COR-L47 (cell line): ENCODE results near the gene DPM2.

Source experiments
- DNase-seq: peaks from one replicate; lab custom pipeline; 2025; lab: John Stamatoyannopoulos, UW

Gene DPM2

DNA sequence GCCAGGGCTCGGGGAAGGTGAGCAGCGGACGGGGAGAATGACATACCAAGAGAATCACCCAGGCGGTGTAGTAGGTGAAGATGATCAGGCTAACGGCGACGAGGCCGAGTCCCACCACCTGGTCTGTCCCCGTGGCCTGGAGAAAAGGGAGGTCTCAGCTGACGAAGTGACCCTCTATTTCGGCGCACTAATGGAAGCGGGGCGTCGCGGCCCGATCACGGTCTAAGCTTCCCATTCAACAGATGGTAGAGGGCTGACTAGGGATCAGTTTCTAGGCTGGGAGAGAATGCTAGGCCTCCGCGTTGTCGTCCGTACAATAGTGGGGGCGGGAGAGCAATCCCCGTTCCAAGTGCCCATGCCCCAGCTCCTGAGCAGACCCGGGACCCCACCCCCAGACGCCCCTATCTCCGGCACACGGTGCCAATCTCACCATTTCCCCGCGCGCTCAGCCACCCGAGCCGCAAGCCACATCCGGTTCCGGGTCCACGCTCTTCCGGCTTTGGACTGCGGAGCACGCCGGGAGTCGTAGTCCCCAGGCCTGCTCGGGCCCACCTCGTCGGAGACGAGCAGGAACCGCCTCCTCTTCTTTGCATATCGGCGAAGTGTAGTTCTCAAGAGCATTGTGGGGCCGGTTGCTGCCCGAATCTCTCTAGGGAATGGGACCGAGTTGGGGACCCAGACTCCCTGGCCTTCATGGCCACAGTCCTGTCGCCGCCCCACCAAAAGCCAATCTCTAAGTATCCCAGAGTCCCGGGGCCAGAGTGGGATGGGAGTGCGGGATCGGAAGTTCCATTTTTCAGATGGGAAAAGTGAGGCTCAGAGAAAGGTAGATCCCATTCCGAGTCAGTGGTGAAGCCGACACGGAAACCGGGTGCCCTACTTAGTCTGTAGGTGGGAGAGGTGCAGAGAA is at the start of gene DPM2:
Gene DPM2 (minus strand): TSS at position 467 of the 910 bp plus-strand sequence. CDS start 34 bp downstream, at position 433.
- peak; percentile 53 for DNase-seq

DNA sequence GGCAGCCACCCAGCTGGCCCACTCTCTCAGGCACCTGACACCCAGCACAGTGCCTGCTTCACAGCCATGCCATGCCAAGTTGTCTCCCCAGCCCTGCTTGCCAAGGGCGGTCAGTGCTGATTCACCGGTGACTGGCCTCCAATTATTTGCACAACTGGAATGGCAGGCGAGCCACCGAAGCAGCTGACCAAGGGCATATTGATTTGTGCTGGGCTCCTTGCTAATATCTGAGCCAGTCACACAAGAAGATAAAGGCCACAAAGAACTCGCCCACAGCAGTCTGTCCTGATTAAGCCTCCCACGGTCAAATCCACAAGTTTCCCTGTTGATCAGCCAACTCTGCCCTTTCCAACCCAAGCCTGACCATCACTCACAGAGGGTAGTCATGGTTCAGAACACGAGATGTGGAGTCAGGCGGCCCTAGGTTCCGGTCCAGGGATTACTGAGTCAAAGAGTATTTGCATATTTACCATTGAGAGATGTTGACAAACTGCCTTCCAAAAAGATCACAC is 49.5 kb upstream of the DPM2 start:
- no peak for DNase-seq

DNA sequence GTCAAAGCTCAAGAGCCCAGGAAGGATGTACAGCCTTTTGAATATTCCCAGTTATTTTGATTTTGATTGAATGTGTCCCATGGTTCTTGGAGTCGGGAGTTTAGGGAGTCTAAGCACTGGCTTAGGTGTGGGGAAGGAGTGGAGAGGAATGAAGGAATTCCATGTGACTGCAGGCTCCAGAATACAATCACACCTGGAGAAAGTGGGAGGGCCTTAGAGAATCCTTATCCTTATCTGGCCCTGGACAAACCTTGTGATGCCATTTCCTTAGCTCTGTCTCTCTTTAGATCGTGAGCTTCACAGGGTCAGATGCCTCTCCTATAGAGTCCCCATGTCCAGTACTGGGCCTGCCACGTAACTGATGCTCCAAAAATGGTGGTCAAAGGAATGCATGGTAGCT is 47.4 kb upstream of the DPM2 start:
- DNase-seq = no peak

GRCh38 chr9:127983847-127984289 is 46.2 kb upstream of the DPM2 start:
- no peak for DNase-seq

DNA sequence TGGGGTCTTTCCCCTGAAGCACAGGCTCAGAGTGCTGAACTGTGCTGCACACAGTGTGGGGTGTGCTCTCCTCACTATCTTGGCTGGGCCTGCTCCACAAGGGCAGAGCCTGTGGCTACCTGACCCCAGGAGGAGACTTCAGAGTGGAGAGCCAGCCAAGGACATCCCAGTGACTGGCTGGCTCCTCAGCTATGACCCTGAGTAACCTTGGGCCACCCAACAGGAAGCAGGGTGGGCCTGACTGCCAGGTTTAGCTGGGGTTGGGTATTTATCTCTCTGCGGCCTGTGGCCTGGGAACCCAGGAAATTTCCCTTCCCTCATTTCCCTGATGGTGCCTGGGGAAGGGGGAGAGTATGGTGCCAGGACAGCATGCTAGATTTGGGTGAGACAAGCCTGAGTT is 45.3 kb upstream of the DPM2 start:
- DNase-seq = no peak

GRCh38 chr9:127981559-127982121 is 44.0 kb upstream of the DPM2 start:
- DNase-seq = no peak

DNA sequence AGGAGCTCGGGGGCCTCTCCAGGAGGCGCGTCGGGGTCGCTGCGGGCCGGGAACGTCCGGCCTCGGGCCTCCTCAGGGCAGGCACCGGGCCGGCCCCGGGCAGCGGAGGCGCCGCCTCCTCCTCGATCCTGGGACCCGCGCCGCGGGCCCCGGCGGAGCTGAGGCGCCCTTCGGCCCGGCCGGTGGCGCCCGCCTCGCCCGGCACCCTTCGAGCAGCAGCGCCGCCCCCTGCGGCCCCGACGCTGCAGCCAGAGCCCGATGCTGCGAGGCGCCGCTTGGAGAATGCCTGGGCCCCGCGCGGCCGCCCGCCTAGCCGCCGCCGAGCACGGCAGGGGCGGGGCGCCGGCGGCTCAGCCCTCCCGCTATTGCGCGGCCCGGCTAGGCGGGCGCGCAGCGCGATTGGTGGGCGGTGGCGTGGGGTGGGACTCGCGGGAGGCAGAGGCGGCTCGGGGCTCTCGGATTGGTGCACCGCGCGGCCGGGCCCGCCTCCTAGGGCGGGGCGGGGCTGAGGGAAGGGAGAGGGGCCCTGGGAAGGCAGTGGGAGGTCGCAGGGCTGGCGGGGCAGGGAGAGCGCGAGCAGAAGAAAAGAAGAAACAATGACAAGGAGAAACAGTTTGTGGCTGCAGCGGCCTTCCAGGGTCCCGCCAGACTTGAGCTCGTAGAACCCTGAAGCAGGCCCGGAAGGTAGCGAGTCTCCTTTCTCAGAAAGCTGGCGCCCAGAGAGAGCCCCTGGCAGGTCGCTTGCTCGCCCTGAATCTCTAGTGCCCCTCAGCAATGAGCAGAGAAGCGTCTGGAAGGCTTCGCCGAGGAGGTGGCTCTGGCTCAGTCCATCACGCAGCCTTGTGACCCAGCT is 43.3 kb upstream of the DPM2 start, which contains the start of gene EEIG1:
Gene EEIG1 (minus strand): TSS at position 284 of the 853 bp plus-strand sequence. CDS start 852 bp downstream, outside the sequence.
- peak; percentile 89 for DNase-seq

- DNase-seq = no peak
Measured at GRCh38 chr9:127980060-127980705, 42.5 kb upstream of the DPM2 start.

- DNase-seq = peak; percentile 38
Measured at GRCh38 chr9:127979333-127980059, 41.8 kb upstream of the DPM2 start.

DNA sequence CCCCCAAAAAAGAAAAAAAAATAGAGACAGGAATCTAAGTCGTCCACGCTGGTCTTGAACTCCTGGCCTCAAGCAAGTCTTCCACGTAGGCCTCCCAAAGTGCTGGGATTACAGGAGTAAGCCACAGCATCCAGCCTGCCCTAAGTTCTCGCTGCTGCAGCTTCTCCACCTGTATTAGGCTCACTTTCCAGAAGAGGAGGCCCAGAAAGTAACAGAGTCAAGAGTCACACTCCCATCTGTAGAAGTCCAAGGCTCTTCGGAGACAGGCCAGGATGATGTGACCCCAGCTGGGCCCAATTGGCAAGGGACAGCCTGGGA is 41.3 kb upstream of the DPM2 start:
- DNase-seq = no peak

DNA sequence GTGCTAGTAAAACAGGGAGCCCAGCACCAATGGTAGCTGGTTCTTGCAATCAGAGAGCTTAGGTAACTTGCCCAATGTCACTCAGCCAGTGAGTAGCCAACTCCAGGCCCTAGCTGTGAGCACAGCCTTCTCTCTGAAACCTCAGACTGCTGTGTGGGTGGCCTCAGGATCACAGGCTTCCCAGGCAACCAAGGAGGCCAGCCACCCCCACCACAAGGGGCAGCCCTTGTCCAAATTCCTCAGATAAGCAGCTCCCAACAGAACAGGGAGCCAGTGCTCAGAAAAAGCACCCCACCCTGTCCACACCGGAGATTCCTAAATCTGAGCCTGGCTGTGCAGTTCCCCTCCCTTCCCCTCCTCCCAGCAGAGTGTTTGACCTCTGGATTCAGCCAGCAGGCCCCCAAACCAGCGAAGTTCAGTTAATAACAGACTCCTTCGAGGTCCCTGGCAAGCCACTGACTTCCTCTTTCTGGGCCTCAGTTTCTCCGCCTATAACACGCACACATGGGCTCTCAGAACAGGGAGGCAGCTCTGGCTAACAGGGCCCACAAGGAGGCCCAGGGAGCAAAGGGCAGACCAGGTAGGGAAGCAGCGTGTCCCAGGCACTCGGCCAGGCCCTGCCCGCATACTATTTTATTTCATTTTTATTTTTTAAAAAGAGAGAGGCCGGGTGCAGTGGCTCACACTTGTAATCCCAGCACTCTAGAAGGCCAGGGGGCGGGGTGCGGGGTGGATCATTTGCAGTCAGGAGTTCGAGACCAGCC is 40.4 kb upstream of the DPM2 start:
- DNase-seq = no peak

DNA sequence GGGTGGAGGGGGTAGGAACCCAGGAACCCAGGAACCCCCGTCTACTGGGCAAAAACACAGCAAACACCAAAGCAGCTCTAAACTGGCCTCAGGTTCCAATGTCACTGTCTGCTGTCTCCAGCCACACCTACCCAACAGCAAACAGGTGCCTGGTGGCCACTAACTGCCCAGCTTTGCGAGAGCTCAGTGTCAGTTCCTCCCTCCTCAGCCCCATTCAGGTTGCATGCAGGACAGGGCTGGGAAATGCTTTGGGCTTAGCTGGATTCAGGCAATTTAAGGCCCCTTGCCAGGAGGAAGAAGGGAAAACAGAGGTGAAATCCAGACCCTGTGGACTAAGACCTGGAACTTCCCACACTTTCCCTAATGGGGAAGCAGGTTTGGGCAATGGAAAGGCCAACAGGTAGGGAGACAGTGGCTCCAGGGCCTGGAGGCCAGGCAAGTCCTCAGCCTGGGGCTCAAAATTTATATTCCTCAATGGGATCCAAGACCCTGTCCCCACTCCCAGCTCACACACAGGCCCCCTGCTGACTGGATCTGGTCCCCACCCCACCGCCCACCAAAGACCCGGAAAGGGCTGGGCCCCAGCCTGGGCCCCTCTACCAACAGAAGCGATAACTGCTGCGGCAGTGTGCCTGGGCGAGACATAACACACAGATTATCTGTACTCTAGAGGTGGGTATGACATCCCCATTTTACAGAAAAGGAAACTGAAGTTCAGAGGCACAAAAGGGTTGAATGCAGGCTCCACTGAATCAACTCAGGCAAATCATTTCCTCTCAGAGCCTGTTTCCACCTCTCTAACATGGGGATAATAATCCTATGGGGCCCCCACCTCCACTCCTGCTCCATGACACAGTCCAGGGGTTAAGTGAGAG is 39.6 kb upstream of the DPM2 start:
- no peak for DNase-seq

GRCh38 chr9:127976498-127976897 is 38.8 kb upstream of the DPM2 start:
- DNase-seq = peak; percentile 83

GRCh38 chr9:127975376-127976315 is 38.0 kb upstream of the DPM2 start:
- no peak for DNase-seq

GRCh38 chr9:127974769-127975261 is 37.2 kb upstream of the DPM2 start:
- no peak for DNase-seq

- peak; percentile 33 for DNase-seq
Measured at GRCh38 chr9:127974001-127974768, 36.5 kb upstream of the DPM2 start.
